ENCODE measurements around the gene AASDH. TPM values are rescaled to one million over a fixed set of nuclear protein-coding genes. Genes with fewer than 3 reads are reported as not detected.
"Not testable (repeated sequence)": the region's sequence is repeated elsewhere in the genome, so short reads cannot be mapped to it uniquely, and the experiment has no call there.

The AASDH gene
- total and polyA plus RNA-seq, 5 donors from 2014 or later, result 12.3 to 25.3 (median 19.2) TPM

DNA sequence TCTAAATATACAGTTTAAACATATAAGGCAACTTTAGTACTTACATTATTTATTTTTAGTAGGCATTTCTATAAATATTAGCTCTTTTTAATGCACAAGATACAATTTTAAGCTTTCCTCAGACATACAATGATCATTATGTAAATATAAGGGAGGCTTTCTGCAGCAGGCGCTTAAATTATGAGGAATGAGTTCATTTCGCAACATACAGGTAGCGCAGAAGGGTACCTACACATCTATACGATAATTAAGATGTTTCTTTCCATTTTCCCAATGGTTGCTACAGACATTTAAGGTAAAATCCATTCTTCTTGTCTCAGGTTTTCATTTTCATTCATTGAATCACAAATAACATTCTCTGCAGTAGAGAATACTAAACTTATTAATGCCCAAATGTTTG lies 1.2 kb downstream of the AASDH start:
- ATAC-seq (ENCODE audit: low read depth in 2 of 2) (no peak), DNase-seq (no peak)
- H3K4me3 ChIP-seq (ENCODE audit: low read depth, low read length), result peak overlapping the region; percentile 59
- no peaks in the 10 kb centered on the region for H3K36me3 ChIP-seq (ENCODE audit: control insufficient read depth, insufficient read depth, low read length)
- H3K27ac ChIP-seq (ENCODE audit: insufficient read depth, low read length, poor library complexity, severe bottlenecking), result peak overlapping the region; percentile 97
- no peaks in the 10 kb centered on the region for H3K9me3 ChIP-seq (ENCODE audit: control insufficient read depth in 2 of 2, low read length in 2 of 2)
- Mint-ChIP-seq H3K4me3 (peak overlapping the region in 3 of 4 donors; percentile 92 to 100 (median 93)), H3K36me3 (peaks cover 4% of the 10 kb centered on the region), H3K27me3 (peaks cover 11% of the 10 kb centered on the region), H3K4me1 (peaks cover 31 to 61% (median 43%) of the 10 kb centered on the region in 4 donors), H3K27ac (peak overlapping the region in 2 of 3 donors; percentile 5 to 99), H3K9me3 (no peaks in the 10 kb centered on the region)
- no peaks in the 10 kb centered on the region for H3K27me3 ChIP-seq (ENCODE audit: control insufficient read depth, insufficient read depth, low read length)
- H3K4me1 ChIP-seq (ENCODE audit: control insufficient read depth, insufficient read depth, low read length, poor library complexity, severe bottlenecking), result peaks cover 22% of the 10 kb centered on the region

DNA sequence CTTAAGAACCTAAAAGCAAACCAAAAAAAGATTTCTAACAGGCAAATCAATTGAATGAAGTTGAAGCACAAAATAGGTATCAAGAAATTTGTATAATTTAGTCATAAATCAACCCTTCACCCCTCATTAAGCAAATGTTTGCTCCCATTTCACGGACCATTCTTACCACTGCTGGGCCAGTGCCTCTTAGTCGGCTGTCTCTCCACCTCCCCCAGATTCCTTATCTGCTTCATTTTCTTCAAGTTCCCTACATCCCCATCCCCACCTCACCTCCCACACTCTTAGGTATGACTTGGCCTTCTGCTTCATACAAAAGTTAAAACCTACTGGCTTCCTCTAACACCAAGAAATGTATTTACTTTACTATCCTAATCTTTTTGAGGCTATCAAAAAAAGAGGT lies 11.8 kb downstream of the AASDH start:
- peaks cover 0 to 2% (median 0%) of the 10 kb centered on the region in 7 donors for H3K9me3 Mint-ChIP-seq
- Histone ChIP-seq H3K27ac (ENCODE audit: insufficient read depth, low read length, poor library complexity, severe bottlenecking) (no peak overlapping the region), H3K9me3 (ENCODE audit: control insufficient read depth in 2 of 2, low read length in 2 of 2) (no peaks in the 10 kb centered on the region), H3K27me3 (ENCODE audit: control insufficient read depth, insufficient read depth, low read length) (no peaks in the 10 kb centered on the region), H3K4me3 (ENCODE audit: low read depth, low read length) (no peak overlapping the region), H3K36me3 (ENCODE audit: control insufficient read depth, insufficient read depth, low read length) (peaks cover 8% of the 10 kb centered on the region), H3K4me1 (ENCODE audit: control insufficient read depth, insufficient read depth, low read length, poor library complexity, severe bottlenecking) (no peaks in the 10 kb centered on the region)
- H3K4me1 Mint-ChIP-seq, result peaks cover 6 to 20% (median 10%) of the 10 kb centered on the region in 4 donors
- no peak overlapping the region for H3K27ac Mint-ChIP-seq
- peaks cover 28% of the 10 kb centered on the region for H3K36me3 Mint-ChIP-seq
- H3K27me3 Mint-ChIP-seq, result no peaks in the 10 kb centered on the region
- DNase-seq (no peak), ATAC-seq (ENCODE audit: low read depth in 2 of 2) (no peak)
- no peak overlapping the region for H3K4me3 Mint-ChIP-seq

DNA sequence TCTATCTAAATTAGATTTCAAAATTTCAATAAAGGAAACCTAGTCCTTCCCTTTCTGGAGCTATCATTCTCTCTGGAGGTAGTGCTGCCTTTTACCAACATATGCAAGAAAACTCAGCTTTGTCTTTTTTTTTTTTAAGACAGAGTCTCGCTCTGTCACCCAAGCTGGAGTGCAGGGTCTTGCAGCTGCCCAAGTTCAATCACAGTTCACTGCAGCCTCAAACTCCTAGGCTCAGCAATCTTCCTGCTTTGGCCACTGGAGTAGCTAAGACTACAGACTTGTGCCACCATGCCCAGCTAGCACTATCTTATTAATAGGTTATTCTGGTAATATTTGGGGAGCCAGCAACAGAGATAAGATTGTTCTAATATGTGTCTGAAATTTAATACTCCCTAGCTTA lies 12.3 kb downstream of the AASDH start:
- Mint-ChIP-seq H3K4me3 (no peak overlapping the region), H3K4me1 (peaks cover 6 to 20% (median 10%) of the 10 kb centered on the region in 4 donors), H3K27me3 (no peaks in the 10 kb centered on the region), H3K27ac (no peak overlapping the region), H3K36me3 (peaks cover 28% of the 10 kb centered on the region), H3K9me3 (peaks cover 0 to 2% (median 0%) of the 10 kb centered on the region in 7 donors)
- H3K4me1 ChIP-seq (ENCODE audit: control insufficient read depth, insufficient read depth, low read length, poor library complexity, severe bottlenecking), result no peaks in the 10 kb centered on the region
- H3K36me3 ChIP-seq (ENCODE audit: control insufficient read depth, insufficient read depth, low read length), result peaks cover 12% of the 10 kb centered on the region
- DNase-seq (no peak), ATAC-seq (ENCODE audit: low read depth in 2 of 2) (no peak)
- H3K27ac ChIP-seq (ENCODE audit: insufficient read depth, low read length, poor library complexity, severe bottlenecking), result no peak overlapping the region
- H3K4me3 ChIP-seq (ENCODE audit: low read depth, low read length), result no peak overlapping the region
- H3K9me3 ChIP-seq (ENCODE audit: control insufficient read depth in 2 of 2, low read length in 2 of 2), result no peaks in the 10 kb centered on the region
- no peaks in the 10 kb centered on the region for H3K27me3 ChIP-seq (ENCODE audit: control insufficient read depth, insufficient read depth, low read length)

DNA sequence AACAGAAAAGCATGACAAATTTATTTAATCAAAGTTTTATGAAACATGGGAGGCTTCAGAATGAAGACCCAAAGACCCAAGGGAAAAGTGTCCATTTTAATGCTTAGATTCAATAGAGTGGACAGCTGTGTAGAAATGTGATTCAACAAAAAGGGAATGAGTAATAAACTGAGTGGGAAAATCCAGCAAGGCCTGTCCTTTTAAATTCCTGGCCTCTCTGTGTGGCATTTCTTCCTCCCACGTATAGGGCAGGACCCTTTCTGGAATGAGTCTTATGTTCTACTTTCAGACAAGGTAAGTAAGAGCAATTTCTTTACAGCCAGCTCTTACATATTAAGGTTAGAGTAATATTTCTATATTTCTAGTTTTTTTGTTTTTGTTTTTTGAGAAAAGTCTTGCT lies 14.5 kb downstream of the AASDH start:
- Histone ChIP-seq H3K4me1 (ENCODE audit: control insufficient read depth, insufficient read depth, low read length, poor library complexity, severe bottlenecking) (no peaks in the 10 kb centered on the region), H3K9me3 (ENCODE audit: control insufficient read depth in 2 of 2, low read length in 2 of 2) (no peaks in the 10 kb centered on the region), H3K36me3 (ENCODE audit: control insufficient read depth, insufficient read depth, low read length) (peaks cover 17% of the 10 kb centered on the region), H3K4me3 (ENCODE audit: low read depth, low read length) (no peak overlapping the region), H3K27me3 (ENCODE audit: control insufficient read depth, insufficient read depth, low read length) (no peaks in the 10 kb centered on the region), H3K27ac (ENCODE audit: insufficient read depth, low read length, poor library complexity, severe bottlenecking) (no peak overlapping the region)
- H3K27me3 Mint-ChIP-seq, result no peaks in the 10 kb centered on the region
- peaks cover 33% of the 10 kb centered on the region for H3K36me3 Mint-ChIP-seq
- H3K4me1 Mint-ChIP-seq, result peaks cover 8 to 19% (median 13%) of the 10 kb centered on the region in 4 donors
- H3K9me3 Mint-ChIP-seq, result peaks cover 0 to 2% (median 0%) of the 10 kb centered on the region in 7 donors
- ATAC-seq (ENCODE audit: low read depth in 2 of 2) (no peak), DNase-seq (no peak)
- no peak overlapping the region for H3K27ac Mint-ChIP-seq
- no peak overlapping the region for H3K4me3 Mint-ChIP-seq

- no peak for DNase-seq
- ATAC-seq (ENCODE audit: low read depth in 2 of 2), result no peak
These were observed 15.7 kb downstream of the AASDH start for GRCh38 chr4:56371426-56372220.

DNA sequence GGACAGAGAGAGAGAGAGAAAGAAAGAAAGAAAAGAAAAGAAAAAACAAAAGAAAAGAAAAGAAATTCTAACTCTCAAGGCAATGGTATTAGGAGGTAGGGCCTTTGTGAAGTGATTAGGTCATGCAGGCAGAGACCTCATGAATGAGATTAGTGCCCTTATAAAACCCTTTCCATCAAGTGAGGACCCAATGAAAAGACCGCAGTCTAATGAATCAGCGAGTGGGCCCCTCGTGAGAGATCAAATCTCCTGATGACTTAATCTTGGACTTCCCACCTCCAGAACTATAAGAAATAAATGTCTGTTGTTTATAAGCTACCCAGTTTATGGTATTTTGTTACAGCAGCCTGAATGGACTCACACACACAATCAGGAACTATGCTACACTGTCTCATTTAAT lies 16.9 kb downstream of the AASDH start:
- peaks cover 0 to 2% (median 0%) of the 10 kb centered on the region in 7 donors for H3K9me3 Mint-ChIP-seq
- no peaks in the 10 kb centered on the region for H3K27me3 Mint-ChIP-seq
- no peak overlapping the region for H3K4me3 ChIP-seq (ENCODE audit: low read depth, low read length)
- ATAC-seq (ENCODE audit: low read depth in 2 of 2) (no peak), DNase-seq (no peak)
- H3K36me3 Mint-ChIP-seq, result peaks cover 35% of the 10 kb centered on the region
- H3K4me1 Mint-ChIP-seq, result peaks cover 5 to 11% (median 10%) of the 10 kb centered on the region in 4 donors
- H3K4me3 Mint-ChIP-seq, result no peak overlapping the region
- H3K4me1 ChIP-seq (ENCODE audit: control insufficient read depth, insufficient read depth, low read length, poor library complexity, severe bottlenecking), result no peaks in the 10 kb centered on the region
- H3K27ac Mint-ChIP-seq, result no peak overlapping the region
- no peaks in the 10 kb centered on the region for H3K27me3 ChIP-seq (ENCODE audit: control insufficient read depth, insufficient read depth, low read length)
- no peak overlapping the region for H3K27ac ChIP-seq (ENCODE audit: insufficient read depth, low read length, poor library complexity, severe bottlenecking)
- H3K36me3 ChIP-seq (ENCODE audit: control insufficient read depth, insufficient read depth, low read length), result peaks cover 17% of the 10 kb centered on the region
- H3K9me3 ChIP-seq (ENCODE audit: control insufficient read depth in 2 of 2, low read length in 2 of 2), result no peaks in the 10 kb centered on the region

More at GRCh38 chr4:56371426-56372220, 15.7 kb downstream of the AASDH start:
- H3K4me3 ChIP-seq (ENCODE audit: low read depth, low read length), result no peak overlapping the region
- Mint-ChIP-seq H3K4me1 (peaks cover 8 to 14% (median 13%) of the 10 kb centered on the region in 4 donors), H3K27ac (no peak overlapping the region), H3K27me3 (no peaks in the 10 kb centered on the region), H3K9me3 (peaks cover 0 to 2% (median 0%) of the 10 kb centered on the region in 7 donors), H3K4me3 (no peak overlapping the region), H3K36me3 (peaks cover 29% of the 10 kb centered on the region)
- peaks cover 17% of the 10 kb centered on the region for H3K36me3 ChIP-seq (ENCODE audit: control insufficient read depth, insufficient read depth, low read length)
- H3K27me3 ChIP-seq (ENCODE audit: control insufficient read depth, insufficient read depth, low read length), result no peaks in the 10 kb centered on the region
- H3K9me3 ChIP-seq (ENCODE audit: control insufficient read depth in 2 of 2, low read length in 2 of 2), result no peaks in the 10 kb centered on the region
- no peak overlapping the region for H3K27ac ChIP-seq (ENCODE audit: insufficient read depth, low read length, poor library complexity, severe bottlenecking)
- no peaks in the 10 kb centered on the region for H3K4me1 ChIP-seq (ENCODE audit: control insufficient read depth, insufficient read depth, low read length, poor library complexity, severe bottlenecking)

- H3K4me1 Mint-ChIP-seq; H3K4me3 Mint-ChIP-seq; H3K36me3 ChIP-seq (ENCODE audit: control insufficient read depth, insufficient read depth, low read length); H3K4me1 ChIP-seq (ENCODE audit: control insufficient read depth, insufficient read depth, low read length, poor library complexity, severe bottlenecking); ATAC-seq (ENCODE audit: low read depth in 2 of 2); H3K4me3 ChIP-seq (ENCODE audit: low read depth, low read length); H3K9me3 Mint-ChIP-seq; H3K27ac ChIP-seq (ENCODE audit: insufficient read depth, low read length, poor library complexity, severe bottlenecking); H3K9me3 ChIP-seq (ENCODE audit: control insufficient read depth in 2 of 2, low read length in 2 of 2); DNase-seq; H3K27me3 Mint-ChIP-seq; H3K27me3 ChIP-seq (ENCODE audit: control insufficient read depth, insufficient read depth, low read length): not testable (repeated sequence)
- Mint-ChIP-seq H3K27ac (peak overlapping the region in 1 of 3 donors; percentile 15), H3K36me3 (peaks cover 22% of the 10 kb centered on the region)
These were observed 24.3 kb downstream of the AASDH start for GRCh38 chr4:56362981-56363380.

DNA sequence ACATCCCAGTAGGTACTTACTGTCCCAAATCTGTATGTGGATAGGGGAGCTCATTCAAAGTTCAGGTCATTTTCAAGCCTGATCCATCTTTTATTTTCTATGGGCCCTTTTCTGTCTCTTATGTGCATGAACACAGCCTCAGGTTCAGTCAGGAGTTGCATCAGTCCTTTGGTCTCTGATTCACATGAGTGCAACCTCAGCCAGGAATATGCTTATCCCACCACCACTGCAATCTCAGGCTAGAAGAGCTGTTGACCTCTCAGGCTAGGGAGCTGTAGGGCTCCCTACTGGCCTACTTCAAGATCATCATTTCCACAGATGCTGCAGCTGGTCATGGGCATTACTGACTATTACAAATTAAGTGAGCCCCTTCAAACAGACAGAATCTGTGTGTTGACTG lies 27.2 kb downstream of the AASDH start:
- Histone ChIP-seq H3K4me3 (ENCODE audit: low read depth, low read length) (no peak overlapping the region), H3K4me1 (ENCODE audit: control insufficient read depth, insufficient read depth, low read length, poor library complexity, severe bottlenecking) (no peaks in the 10 kb centered on the region), H3K9me3 (ENCODE audit: control insufficient read depth in 2 of 2, low read length in 2 of 2) (no peaks in the 10 kb centered on the region), H3K27ac (ENCODE audit: insufficient read depth, low read length, poor library complexity, severe bottlenecking) (no peak overlapping the region), H3K27me3 (ENCODE audit: control insufficient read depth, insufficient read depth, low read length) (no peaks in the 10 kb centered on the region), H3K36me3 (ENCODE audit: control insufficient read depth, insufficient read depth, low read length) (peaks cover 8% of the 10 kb centered on the region)
- H3K27me3 Mint-ChIP-seq, result no peaks in the 10 kb centered on the region
- H3K4me3 Mint-ChIP-seq, result no peak overlapping the region
- peaks cover 17% of the 10 kb centered on the region for H3K36me3 Mint-ChIP-seq
- H3K27ac Mint-ChIP-seq, result peak overlapping the region in 1 of 3 donors; percentile 14
- no peak for DNase-seq
- ATAC-seq (ENCODE audit: low read depth in 2 of 2), result no peak
- peaks cover 0 to 4% (median 0%) of the 10 kb centered on the region in 7 donors for H3K9me3 Mint-ChIP-seq
- H3K4me1 Mint-ChIP-seq, result peaks cover 0 to 6% (median under 1%) of the 10 kb centered on the region in 4 donors
